Lower leg skin (tissue), 4 donors: ENCODE measurements around the gene PGM1. TPM values are rescaled to one million over a fixed set of nuclear protein-coding genes. Genes with fewer than 3 reads are reported as not detected.

Experiments used
- DNase-seq, 2 donors: peaks; one replicate each; pipeline ENCODE4 v3.0.0-alpha.2; 2019; ENCODE audit warnings: low spot score in 2 of 2
- H3K4me3 ChIP-seq: fragments of 200-600 bp; sonication (generic); 2 replicates; pipeline ENCODE4 v1.5.1; 2017; ENCODE audit warnings: mild to moderate bottlenecking, low read depth; ENCODE audit not compliant: poor library complexity, severe bottlenecking
- POLR2A ChIP-seq, 2 donors: fragments of 450-650 bp; IDR thresholded peaks; one replicate each; pipeline ENCODE4 v1.6.1; 2016 to 2017; ENCODE audit warnings: antibody characterized with exemption in 2 of 2, mild to moderate bottlenecking in 1 of 2, moderate library complexity in 1 of 2
- WGBS, 2 donors: methylation state at CpG; one replicate each; pipeline ENCODE4 v1.1.5; 2018; 5-methylcytosine and 5-hydroxymethylcytosine counted together
- intact Hi-C: fragments of 100-400 bp; cut with DNase I; formaldehyde crosslinking; loops from one replicate; pipeline ENCODE4 v1.15.0; 2023; ENCODE audit warnings: low total_unique reads
- total RNA-seq, 4 donors: library from RNA; depleted of rRNA; stranded (reverse); fragments of >200 nt; gene quantifications; one replicate each; pipeline ENCODE4 v1.1.0, GENCODE V29; 2016
- TF ChIP-seq, protein P1 (sequence below), 3 donors: fragments of 450-650 bp; IDR thresholded peaks; one replicate each; pipeline ENCODE4 v1.5.1; 2016; ENCODE audit warnings: antibody characterized with exemption in 3 of 3, mild to moderate bottlenecking in 3 of 3, moderate library complexity in 2 of 3

Gene PGM1
- total RNA-seq, 4 donors from 2014 or later: 39.3 to 54.2 (median 48.9) TPM

DNA sequence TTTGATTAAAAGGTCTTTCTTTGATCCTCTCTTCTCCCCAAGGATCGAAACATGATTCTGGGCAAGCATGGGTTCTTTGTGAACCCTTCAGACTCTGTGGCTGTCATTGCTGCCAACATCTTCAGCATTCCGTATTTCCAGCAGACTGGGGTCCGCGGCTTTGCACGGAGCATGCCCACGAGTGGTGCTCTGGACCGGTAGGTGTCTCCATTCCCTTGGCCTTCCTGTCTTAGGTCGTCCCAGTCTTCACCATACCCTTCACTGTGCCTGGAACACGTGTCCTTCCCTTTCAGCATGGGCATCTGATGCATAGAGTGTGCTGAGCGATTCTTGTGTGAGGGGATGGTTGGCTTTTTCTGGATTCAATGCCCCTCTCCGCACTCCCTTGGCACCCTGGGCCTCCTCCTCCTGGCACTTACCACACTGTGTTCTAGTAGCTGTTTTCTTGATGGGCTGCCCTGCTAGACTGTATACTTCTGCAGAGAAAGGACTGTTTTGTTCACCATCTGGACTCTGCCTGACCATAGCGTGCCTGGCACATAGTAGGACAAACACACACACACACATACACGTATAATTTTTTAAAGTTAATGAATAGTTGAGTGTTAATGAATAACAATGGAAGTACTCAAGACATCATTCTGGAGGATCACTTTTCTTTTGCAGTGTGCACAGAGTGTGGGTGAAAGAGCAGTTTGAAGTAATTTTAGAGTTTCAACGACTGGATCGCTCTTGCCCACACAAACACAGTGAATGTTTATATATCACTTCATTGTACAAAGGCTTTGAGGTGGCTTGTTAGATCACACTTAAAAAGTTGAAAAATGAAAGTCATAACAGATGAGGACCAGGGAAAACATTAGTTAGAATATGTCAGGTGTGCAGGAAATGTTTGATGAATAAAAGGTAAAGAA, 43.2 kb downstream of the PGM1 start:
- no peak overlapping the region for H3K4me3 ChIP-seq
- DNase-seq: no peak
- WGBS, 2 donors: 88 to 91% methylated on average over 15 of the region's 15 CpGs
- TF ChIP-seq, protein P1, sequence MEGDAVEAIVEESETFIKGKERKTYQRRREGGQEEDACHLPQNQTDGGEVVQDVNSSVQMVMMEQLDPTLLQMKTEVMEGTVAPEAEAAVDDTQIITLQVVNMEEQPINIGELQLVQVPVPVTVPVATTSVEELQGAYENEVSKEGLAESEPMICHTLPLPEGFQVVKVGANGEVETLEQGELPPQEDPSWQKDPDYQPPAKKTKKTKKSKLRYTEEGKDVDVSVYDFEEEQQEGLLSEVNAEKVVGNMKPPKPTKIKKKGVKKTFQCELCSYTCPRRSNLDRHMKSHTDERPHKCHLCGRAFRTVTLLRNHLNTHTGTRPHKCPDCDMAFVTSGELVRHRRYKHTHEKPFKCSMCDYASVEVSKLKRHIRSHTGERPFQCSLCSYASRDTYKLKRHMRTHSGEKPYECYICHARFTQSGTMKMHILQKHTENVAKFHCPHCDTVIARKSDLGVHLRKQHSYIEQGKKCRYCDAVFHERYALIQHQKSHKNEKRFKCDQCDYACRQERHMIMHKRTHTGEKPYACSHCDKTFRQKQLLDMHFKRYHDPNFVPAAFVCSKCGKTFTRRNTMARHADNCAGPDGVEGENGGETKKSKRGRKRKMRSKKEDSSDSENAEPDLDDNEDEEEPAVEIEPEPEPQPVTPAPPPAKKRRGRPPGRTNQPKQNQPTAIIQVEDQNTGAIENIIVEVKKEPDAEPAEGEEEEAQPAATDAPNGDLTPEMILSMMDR (IDR thresholded peaks at IDR 0.05): no peak
- no peak for TF ChIP-seq POLR2A (IDR thresholded peaks at IDR 0.05)
- intact Hi-C loops: no loop called here

DNA sequence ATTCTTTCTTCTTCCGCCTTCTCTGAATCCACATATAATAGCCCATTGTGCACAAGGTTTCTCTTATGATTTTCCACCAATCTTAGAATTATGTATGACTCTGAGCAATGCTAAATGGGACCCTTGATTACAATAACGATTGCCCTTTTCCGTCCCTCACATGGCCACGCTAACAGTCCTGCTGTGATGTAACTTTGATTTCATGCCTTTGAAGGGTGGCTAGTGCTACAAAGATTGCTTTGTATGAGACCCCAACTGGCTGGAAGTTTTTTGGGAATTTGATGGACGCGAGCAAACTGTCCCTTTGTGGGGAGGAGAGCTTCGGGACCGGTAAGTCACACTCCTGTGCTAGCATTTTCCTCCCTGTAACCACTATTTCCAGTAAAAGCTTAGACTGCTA, 45.3 kb downstream of the PGM1 start:
- no peak for TF ChIP-seq POLR2A (IDR thresholded peaks at IDR 0.05)
- TF ChIP-seq, protein P1 (IDR thresholded peaks at IDR 0.05): no peak
- intact Hi-C loops: no loop called here
- 93 to 94% methylated on average over 8 of the region's 8 CpGs for WGBS, 2 donors
- H3K4me3 ChIP-seq: no peak overlapping the region
- DNase-seq: no peak

DNA sequence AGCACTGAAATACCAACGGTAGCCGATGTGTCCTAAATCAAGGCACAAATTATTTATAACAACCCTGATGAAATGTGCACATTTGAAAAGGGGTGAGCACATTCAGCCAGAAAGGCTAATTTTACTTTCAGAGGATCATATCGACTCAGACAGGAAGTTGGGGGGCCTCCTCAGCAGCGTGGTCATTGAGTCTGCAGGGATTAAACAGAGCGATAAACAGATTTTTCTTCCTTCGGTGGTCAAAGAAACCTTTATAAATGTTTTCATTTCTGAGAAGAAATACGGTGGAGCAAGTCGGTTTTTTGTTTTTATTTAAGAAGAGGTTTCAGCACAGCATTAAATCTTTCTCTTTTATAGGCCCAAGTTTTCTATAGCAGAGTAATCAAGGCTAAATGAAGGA, 45.7 kb downstream of the PGM1 start:
- intact Hi-C loops: no loop called here
- WGBS, 2 donors: 75 to 78% methylated on average over 8 of the region's 8 CpGs
- TF ChIP-seq, protein P1 (IDR thresholded peaks at IDR 0.05): no peak
- no peak for TF ChIP-seq POLR2A (IDR thresholded peaks at IDR 0.05)
- no peak overlapping the region for H3K4me3 ChIP-seq
- no peak for DNase-seq

DNA sequence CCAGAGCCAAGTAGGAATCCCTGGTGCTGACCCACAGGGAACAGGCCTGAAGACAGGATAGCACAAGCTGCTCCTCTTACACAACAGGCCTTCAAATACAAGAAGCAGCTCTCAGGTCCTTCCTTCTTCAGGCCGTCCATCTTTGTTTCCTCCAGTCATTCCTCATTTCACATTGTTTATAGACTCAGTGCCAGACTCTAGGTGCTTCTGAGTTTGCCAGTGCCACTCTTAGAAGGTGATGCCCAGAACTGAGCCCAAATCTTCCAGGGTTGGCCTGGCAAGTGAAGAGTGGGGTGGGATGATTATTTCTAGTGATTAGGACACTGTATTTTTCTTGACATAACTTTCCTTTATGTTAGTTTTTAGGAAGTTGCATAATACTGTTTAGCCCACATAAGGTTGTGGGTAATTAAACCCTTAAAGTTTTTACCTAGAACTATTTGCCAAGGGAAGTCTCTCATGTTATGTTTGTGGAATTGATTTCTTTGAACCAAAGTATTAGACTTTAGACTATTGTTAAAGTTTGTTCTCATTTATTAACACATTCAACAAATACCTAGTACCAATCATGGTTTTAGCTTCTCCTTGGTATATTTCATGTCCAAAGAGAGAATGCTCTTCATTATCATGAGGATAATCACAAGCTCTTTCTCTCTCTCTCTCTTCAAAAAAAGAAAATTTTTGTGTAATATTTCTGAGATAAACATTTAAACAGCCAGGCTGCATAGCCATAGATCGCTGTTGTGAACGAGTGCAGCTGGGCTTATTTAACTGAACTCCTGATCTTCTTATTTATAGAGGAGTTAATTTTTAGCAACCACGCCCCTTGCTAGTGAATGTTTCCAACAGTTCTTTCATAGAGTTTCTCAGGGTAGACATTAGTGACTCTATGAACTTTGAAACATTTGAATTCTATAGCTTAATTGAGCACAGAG, 47.7 kb downstream of the PGM1 start:
- no peak overlapping the region for H3K4me3 ChIP-seq
- TF ChIP-seq, protein P1 (IDR thresholded peaks at IDR 0.05): no peak
- TF ChIP-seq POLR2A (IDR thresholded peaks at IDR 0.05): no peak
- no peak for DNase-seq
- 74% methylated on average over 4 of the region's 4 CpGs for whole genome bisulfite sequencing, 2 donors
- intact Hi-C loops: no loop called here

DNA sequence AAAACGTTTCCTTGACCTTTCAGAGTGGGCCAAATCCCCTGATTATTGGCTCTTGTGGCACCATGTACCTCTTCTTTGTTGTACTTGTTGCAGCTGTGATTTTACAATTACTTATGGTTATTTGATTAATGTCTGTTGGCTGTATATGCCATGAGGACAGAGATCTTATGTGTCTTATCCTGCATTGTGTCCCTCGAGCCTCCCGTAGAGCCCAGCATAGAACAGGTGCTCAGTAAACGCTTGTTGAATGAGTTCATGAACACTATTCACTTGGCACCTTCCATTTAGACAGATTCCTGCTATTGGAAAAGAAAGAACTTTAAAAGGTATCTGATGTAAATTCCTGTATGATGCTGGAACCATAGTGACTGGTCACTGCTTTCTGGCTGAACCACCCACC, 48.4 kb downstream of the PGM1 start:
- WGBS, 2 donors: 84 to 90% methylated on average over 4 of the region's 4 CpGs
- intact Hi-C loops: no loop called here

More for the DNA sequence above, 48.4 kb downstream of the PGM1 start:
- TF ChIP-seq, protein P1 (IDR thresholded peaks at IDR 0.05): no peak
- TF ChIP-seq POLR2A (IDR thresholded peaks at IDR 0.05): no peak
- no peak overlapping the region for H3K4me3 ChIP-seq
- DNase-seq: no peak
